NB4 (cell line): Measurements from ENCODE around the gene ATP5F1B.

Source experiments
- CTCF ChIP-seq: IDR thresholded peaks from one replicate; pipeline ENCODE4 v1.5.1; 2012; ENCODE audit warnings: low read depth, low read length
- POLR2A ChIP-seq: IDR thresholded peaks from 2 replicates; pipeline ENCODE4 v1.6.1; 2011; ENCODE audit warnings: mild to moderate bottlenecking; ENCODE audit not compliant: insufficient read length; ENCODE audit errors: extremely low read depth

- TF ChIP-seq CTCF (no peak), POLR2A (no peak)
Measured at GRCh38 chr12:56670836-56671235, 25.1 kb upstream of the ATP5F1B start.
